ENCODE results near the gene GPHN. TPM values are rescaled to one million over a fixed set of nuclear protein-coding genes. Genes with fewer than 3 reads are reported as not detected.

GPHN gene
- total RNA-seq, 1 donor from 2014 or later: 33.9 TPM

- intact Hi-C loops (cut with micrococcal nuclease): loop anchor here (2.0 to 5.0 kb wide), 2 partner anchors 17 to 54 kb away; partner anchors contain the start of gene PALS1
- Mint-ChIP-seq H3K4me1 (ENCODE audit: low read depth) (peaks cover 31% of the 10 kb centered on the region), H3K9me3 (no peaks in the 10 kb centered on the region), H3K36me3 (ENCODE audit: low read depth) (no peaks in the 10 kb centered on the region), H3K27me3 (ENCODE audit: low read depth) (no peaks in the 10 kb centered on the region), H3K4me3 (ENCODE audit: low read depth) (no peak overlapping the region), H3K27ac (no peak overlapping the region)
- no peak for DNase-seq (ENCODE audit: low spot score)
These were observed 679.9 kb downstream of the GPHN start for GRCh38 chr14:67187826-67188225.

- Mint-ChIP-seq H3K9me3 (no peaks in the 10 kb centered on the region), H3K27me3 (ENCODE audit: low read depth) (no peaks in the 10 kb centered on the region)
- intact Hi-C loops (cut with micrococcal nuclease): loop anchor here (2.0 to 5.0 kb wide), 2 partner anchors 18 to 54 kb away; partner anchors contain the start of gene PALS1
These were observed 680.4 kb downstream of the GPHN start for GRCh38 chr14:67188326-67188725.

GRCh38 chr14:67191768-67192290 is 683.9 kb downstream of the GPHN start:
- Mint-ChIP-seq H3K9me3 (no peaks in the 10 kb centered on the region), H3K4me3 (ENCODE audit: low read depth) (no peak overlapping the region), H3K27me3 (ENCODE audit: low read depth) (no peaks in the 10 kb centered on the region), H3K4me1 (ENCODE audit: low read depth) (peaks cover 25% of the 10 kb centered on the region), H3K36me3 (ENCODE audit: low read depth) (no peaks in the 10 kb centered on the region), H3K27ac (no peak overlapping the region)
- intact Hi-C loops (cut with micrococcal nuclease): no loop called here
- DNase-seq (ENCODE audit: low spot score): no peak

More at GRCh38 chr14:67188326-67188725, 680.4 kb downstream of the GPHN start:
- Mint-ChIP-seq H3K36me3 (ENCODE audit: low read depth) (no peaks in the 10 kb centered on the region), H3K4me1 (ENCODE audit: low read depth) (peaks cover 31% of the 10 kb centered on the region), H3K27ac (no peak overlapping the region), H3K4me3 (ENCODE audit: low read depth) (no peak overlapping the region)
- no peak for DNase-seq (ENCODE audit: low spot score)

GRCh38 chr14:67192366-67192765 is 684.4 kb downstream of the GPHN start:
- H3K27ac Mint-ChIP-seq: no peak overlapping the region
- intact Hi-C loops (cut with micrococcal nuclease): no loop called here

GRCh38 chr14:67195279-67195678 is 687.3 kb downstream of the GPHN start:
- no peaks in the 10 kb centered on the region for H3K27me3 Mint-ChIP-seq (ENCODE audit: low read depth)
- no peak overlapping the region for H3K4me3 Mint-ChIP-seq (ENCODE audit: low read depth)
- no peaks in the 10 kb centered on the region for H3K9me3 Mint-ChIP-seq
- DNase-seq (ENCODE audit: low spot score): no peak
- intact Hi-C loops (cut with micrococcal nuclease): no loop called here
- H3K27ac Mint-ChIP-seq: no peak overlapping the region
- no peaks in the 10 kb centered on the region for H3K36me3 Mint-ChIP-seq (ENCODE audit: low read depth)
- peaks cover 24% of the 10 kb centered on the region for H3K4me1 Mint-ChIP-seq (ENCODE audit: low read depth)

More at GRCh38 chr14:67192366-67192765, 684.4 kb downstream of the GPHN start:
- no peak for DNase-seq (ENCODE audit: low spot score)
- Mint-ChIP-seq H3K36me3 (ENCODE audit: low read depth) (no peaks in the 10 kb centered on the region), H3K9me3 (no peaks in the 10 kb centered on the region), H3K4me3 (ENCODE audit: low read depth) (no peak overlapping the region), H3K4me1 (ENCODE audit: low read depth) (peaks cover 31% of the 10 kb centered on the region), H3K27me3 (ENCODE audit: low read depth) (no peaks in the 10 kb centered on the region)

- DNase-seq (ENCODE audit: low spot score): no peak
- Mint-ChIP-seq H3K36me3 (ENCODE audit: low read depth) (no peaks in the 10 kb centered on the region), H3K27ac (no peak overlapping the region), H3K4me3 (ENCODE audit: low read depth) (no peak overlapping the region), H3K27me3 (ENCODE audit: low read depth) (no peaks in the 10 kb centered on the region), H3K4me1 (ENCODE audit: low read depth) (peaks cover 16% of the 10 kb centered on the region), H3K9me3 (no peaks in the 10 kb centered on the region)
- intact Hi-C loops (cut with micrococcal nuclease): no loop called here
These were observed 691.1 kb downstream of the GPHN start for GRCh38 chr14:67199016-67199415.

- Mint-ChIP-seq H3K36me3 (ENCODE audit: low read depth) (no peaks in the 10 kb centered on the region), H3K27me3 (ENCODE audit: low read depth) (peaks cover 4% of the 10 kb centered on the region), H3K9me3 (no peaks in the 10 kb centered on the region), H3K4me1 (ENCODE audit: low read depth) (peaks cover 3% of the 10 kb centered on the region), H3K27ac (no peak overlapping the region), H3K4me3 (ENCODE audit: low read depth) (no peak overlapping the region)
- intact Hi-C loops (cut with micrococcal nuclease): no loop called here
- no peak for DNase-seq (ENCODE audit: low spot score)
These were observed 699.9 kb downstream of the GPHN start for GRCh38 chr14:67207810-67208209.

- intact Hi-C loops (cut with micrococcal nuclease): no loop called here
- H3K36me3 Mint-ChIP-seq (ENCODE audit: low read depth): no peaks in the 10 kb centered on the region
- peaks cover 1% of the 10 kb centered on the region for H3K27me3 Mint-ChIP-seq (ENCODE audit: low read depth)
- no peak overlapping the region for H3K4me3 Mint-ChIP-seq (ENCODE audit: low read depth)
- H3K27ac Mint-ChIP-seq: no peak overlapping the region
- no peaks in the 10 kb centered on the region for H3K4me1 Mint-ChIP-seq (ENCODE audit: low read depth)
- H3K9me3 Mint-ChIP-seq: no peaks in the 10 kb centered on the region
- DNase-seq (ENCODE audit: low spot score): no peak
These were observed 710.2 kb downstream of the GPHN start for GRCh38 chr14:67218126-67218525.

- intact Hi-C loops (cut with micrococcal nuclease): no loop called here
These were observed 713.5 kb downstream of the GPHN start for GRCh38 chr14:67221248-67221981.

GRCh38 chr14:67221982-67222328 is 714.0 kb downstream of the GPHN start:
- Mint-ChIP-seq H3K27ac (no peak overlapping the region), H3K4me1 (ENCODE audit: low read depth) (peaks cover 6% of the 10 kb centered on the region), H3K36me3 (ENCODE audit: low read depth) (no peaks in the 10 kb centered on the region), H3K27me3 (ENCODE audit: low read depth) (peaks cover 4% of the 10 kb centered on the region), H3K9me3 (no peaks in the 10 kb centered on the region), H3K4me3 (ENCODE audit: low read depth) (no peak overlapping the region)
- intact Hi-C loops (cut with micrococcal nuclease): no loop called here
- DNase-seq (ENCODE audit: low spot score): no peak

More at GRCh38 chr14:67221248-67221981, 713.5 kb downstream of the GPHN start:
- H3K4me1 Mint-ChIP-seq (ENCODE audit: low read depth): peaks cover 6% of the 10 kb centered on the region
- H3K27me3 Mint-ChIP-seq (ENCODE audit: low read depth): peaks cover 4% of the 10 kb centered on the region
- no peak for DNase-seq (ENCODE audit: low spot score)
- H3K36me3 Mint-ChIP-seq (ENCODE audit: low read depth): no peaks in the 10 kb centered on the region
- no peaks in the 10 kb centered on the region for H3K9me3 Mint-ChIP-seq
- H3K4me3 Mint-ChIP-seq (ENCODE audit: low read depth): no peak overlapping the region
- H3K27ac Mint-ChIP-seq: no peak overlapping the region

GRCh38 chr14:67225523-67225922 is 717.6 kb downstream of the GPHN start:
- Mint-ChIP-seq H3K4me1 (ENCODE audit: low read depth) (peaks cover 6% of the 10 kb centered on the region), H3K9me3 (no peaks in the 10 kb centered on the region), H3K27ac (no peak overlapping the region), H3K4me3 (ENCODE audit: low read depth) (no peak overlapping the region), H3K36me3 (ENCODE audit: low read depth) (no peaks in the 10 kb centered on the region), H3K27me3 (ENCODE audit: low read depth) (peaks cover 4% of the 10 kb centered on the region)
- no peak for DNase-seq (ENCODE audit: low spot score)
- intact Hi-C loops (cut with micrococcal nuclease): no loop called here

- DNase-seq (ENCODE audit: low spot score): no peak
- intact Hi-C loops (cut with micrococcal nuclease): no loop called here
- Mint-ChIP-seq H3K9me3 (no peaks in the 10 kb centered on the region), H3K4me3 (ENCODE audit: low read depth) (no peak overlapping the region), H3K27ac (no peak overlapping the region), H3K36me3 (ENCODE audit: low read depth) (no peaks in the 10 kb centered on the region), H3K4me1 (ENCODE audit: low read depth) (peaks cover 9% of the 10 kb centered on the region), H3K27me3 (ENCODE audit: low read depth) (peaks cover 3% of the 10 kb centered on the region)
These were observed 720.5 kb downstream of the GPHN start for GRCh38 chr14:67228325-67228984.

Measured in activated T-helper 2 cell treated with anti-CD3 and anti-CD28 coated beads, Interferon-gamma antibody, Interleukin-2, Interleukin-4, amounts not matched to agents 10 μg/mL and 5 μg/mL and 100 μg/mL, durations not matched to agents 14 hours and 24 hours and 36 hours (primary cell).